ENCODE measurements around the gene MICAL1.

DNA sequence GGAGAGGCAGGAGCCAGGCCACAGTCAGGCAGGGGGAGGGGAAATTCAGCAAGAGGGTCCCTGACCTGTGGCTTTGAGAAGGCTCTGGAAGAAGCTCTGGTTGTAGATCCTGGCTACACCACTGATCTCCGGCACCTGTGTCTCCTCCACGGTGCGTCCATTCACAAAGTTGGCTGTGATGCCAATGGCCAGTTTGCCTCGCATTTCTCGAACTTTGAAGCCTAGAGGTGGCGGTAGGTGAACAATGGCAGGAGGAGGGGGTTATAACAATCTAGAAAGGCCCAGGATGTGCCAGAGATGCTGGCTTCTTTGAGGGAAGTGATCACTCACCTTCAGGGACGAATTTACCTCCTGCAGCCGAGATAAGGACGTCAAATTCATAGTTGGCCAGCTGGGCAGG is 3.4 kb downstream of the MICAL1 start:
- TF ChIP-seq, protein P1, sequence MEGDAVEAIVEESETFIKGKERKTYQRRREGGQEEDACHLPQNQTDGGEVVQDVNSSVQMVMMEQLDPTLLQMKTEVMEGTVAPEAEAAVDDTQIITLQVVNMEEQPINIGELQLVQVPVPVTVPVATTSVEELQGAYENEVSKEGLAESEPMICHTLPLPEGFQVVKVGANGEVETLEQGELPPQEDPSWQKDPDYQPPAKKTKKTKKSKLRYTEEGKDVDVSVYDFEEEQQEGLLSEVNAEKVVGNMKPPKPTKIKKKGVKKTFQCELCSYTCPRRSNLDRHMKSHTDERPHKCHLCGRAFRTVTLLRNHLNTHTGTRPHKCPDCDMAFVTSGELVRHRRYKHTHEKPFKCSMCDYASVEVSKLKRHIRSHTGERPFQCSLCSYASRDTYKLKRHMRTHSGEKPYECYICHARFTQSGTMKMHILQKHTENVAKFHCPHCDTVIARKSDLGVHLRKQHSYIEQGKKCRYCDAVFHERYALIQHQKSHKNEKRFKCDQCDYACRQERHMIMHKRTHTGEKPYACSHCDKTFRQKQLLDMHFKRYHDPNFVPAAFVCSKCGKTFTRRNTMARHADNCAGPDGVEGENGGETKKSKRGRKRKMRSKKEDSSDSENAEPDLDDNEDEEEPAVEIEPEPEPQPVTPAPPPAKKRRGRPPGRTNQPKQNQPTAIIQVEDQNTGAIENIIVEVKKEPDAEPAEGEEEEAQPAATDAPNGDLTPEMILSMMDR (tag by site-specific recombination; IDR thresholded peaks at IDR 0.05), result no peak
- TF ChIP-seq, protein P2, sequence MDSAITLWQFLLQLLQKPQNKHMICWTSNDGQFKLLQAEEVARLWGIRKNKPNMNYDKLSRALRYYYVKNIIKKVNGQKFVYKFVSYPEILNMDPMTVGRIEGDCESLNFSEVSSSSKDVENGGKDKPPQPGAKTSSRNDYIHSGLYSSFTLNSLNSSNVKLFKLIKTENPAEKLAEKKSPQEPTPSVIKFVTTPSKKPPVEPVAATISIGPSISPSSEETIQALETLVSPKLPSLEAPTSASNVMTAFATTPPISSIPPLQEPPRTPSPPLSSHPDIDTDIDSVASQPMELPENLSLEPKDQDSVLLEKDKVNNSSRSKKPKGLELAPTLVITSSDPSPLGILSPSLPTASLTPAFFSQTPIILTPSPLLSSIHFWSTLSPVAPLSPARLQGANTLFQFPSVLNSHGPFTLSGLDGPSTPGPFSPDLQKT (IDR thresholded peaks at IDR 0.05; ENCODE audit: borderline replicate concordance, low read depth, low read length), result no peak
- TF ChIP-seq, protein P3, sequence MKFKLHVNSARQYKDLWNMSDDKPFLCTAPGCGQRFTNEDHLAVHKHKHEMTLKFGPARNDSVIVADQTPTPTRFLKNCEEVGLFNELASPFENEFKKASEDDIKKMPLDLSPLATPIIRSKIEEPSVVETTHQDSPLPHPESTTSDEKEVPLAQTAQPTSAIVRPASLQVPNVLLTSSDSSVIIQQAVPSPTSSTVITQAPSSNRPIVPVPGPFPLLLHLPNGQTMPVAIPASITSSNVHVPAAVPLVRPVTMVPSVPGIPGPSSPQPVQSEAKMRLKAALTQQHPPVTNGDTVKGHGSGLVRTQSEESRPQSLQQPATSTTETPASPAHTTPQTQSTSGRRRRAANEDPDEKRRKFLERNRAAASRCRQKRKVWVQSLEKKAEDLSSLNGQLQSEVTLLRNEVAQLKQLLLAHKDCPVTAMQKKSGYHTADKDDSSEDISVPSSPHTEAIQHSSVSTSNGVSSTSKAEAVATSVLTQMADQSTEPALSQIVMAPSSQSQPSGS (tag by site-specific recombination; IDR thresholded peaks at IDR 0.05; ENCODE audit: low read depth), result no peak
- TF ChIP-seq ZBTB1 (tag by site-specific recombination; IDR thresholded peaks at IDR 0.05) (no peak), ZNF175 (tag by site-specific recombination; IDR thresholded peaks at IDR 0.05) (no peak), MZF1 (tag by site-specific recombination; IDR thresholded peaks at IDR 0.05; ENCODE audit: borderline replicate concordance) (no peak), ZNF23 (tag by site-specific recombination; IDR thresholded peaks at IDR 0.05; ENCODE audit: borderline replicate concordance) (no peak), MYNN (tag by site-specific recombination; IDR thresholded peaks at IDR 0.05; ENCODE audit: borderline replicate concordance) (no peak), ZNF280D (tag by site-specific recombination; IDR thresholded peaks at IDR 0.05) (no peak), ZNF423 (tag by site-specific recombination; IDR thresholded peaks at IDR 0.05) (no peak)
- TF ChIP-seq, protein P4, sequence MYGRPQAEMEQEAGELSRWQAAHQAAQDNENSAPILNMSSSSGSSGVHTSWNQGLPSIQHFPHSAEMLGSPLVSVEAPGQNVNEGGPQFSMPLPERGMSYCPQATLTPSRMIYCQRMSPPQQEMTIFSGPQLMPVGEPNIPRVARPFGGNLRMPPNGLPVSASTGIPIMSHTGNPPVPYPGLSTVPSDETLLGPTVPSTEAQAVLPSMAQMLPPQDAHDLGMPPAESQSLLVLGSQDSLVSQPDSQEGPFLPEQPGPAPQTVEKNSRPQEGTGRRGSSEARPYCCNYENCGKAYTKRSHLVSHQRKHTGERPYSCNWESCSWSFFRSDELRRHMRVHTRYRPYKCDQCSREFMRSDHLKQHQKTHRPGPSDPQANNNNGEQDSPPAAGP (tag by site-specific recombination; IDR thresholded peaks at IDR 0.05), result no peak
- TF ChIP-seq, protein P5, sequence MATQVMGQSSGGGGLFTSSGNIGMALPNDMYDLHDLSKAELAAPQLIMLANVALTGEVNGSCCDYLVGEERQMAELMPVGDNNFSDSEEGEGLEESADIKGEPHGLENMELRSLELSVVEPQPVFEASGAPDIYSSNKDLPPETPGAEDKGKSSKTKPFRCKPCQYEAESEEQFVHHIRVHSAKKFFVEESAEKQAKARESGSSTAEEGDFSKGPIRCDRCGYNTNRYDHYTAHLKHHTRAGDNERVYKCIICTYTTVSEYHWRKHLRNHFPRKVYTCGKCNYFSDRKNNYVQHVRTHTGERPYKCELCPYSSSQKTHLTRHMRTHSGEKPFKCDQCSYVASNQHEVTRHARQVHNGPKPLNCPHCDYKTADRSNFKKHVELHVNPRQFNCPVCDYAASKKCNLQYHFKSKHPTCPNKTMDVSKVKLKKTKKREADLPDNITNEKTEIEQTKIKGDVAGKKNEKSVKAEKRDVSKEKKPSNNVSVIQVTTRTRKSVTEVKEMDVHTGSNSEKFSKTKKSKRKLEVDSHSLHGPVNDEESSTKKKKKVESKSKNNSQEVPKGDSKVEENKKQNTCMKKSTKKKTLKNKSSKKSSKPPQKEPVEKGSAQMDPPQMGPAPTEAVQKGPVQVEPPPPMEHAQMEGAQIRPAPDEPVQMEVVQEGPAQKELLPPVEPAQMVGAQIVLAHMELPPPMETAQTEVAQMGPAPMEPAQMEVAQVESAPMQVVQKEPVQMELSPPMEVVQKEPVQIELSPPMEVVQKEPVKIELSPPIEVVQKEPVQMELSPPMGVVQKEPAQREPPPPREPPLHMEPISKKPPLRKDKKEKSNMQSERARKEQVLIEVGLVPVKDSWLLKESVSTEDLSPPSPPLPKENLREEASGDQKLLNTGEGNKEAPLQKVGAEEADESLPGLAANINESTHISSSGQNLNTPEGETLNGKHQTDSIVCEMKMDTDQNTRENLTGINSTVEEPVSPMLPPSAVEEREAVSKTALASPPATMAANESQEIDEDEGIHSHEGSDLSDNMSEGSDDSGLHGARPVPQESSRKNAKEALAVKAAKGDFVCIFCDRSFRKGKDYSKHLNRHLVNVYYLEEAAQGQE (tag by site-specific recombination; IDR thresholded peaks at IDR 0.05), result no peak
- TF ChIP-seq, protein P6, sequence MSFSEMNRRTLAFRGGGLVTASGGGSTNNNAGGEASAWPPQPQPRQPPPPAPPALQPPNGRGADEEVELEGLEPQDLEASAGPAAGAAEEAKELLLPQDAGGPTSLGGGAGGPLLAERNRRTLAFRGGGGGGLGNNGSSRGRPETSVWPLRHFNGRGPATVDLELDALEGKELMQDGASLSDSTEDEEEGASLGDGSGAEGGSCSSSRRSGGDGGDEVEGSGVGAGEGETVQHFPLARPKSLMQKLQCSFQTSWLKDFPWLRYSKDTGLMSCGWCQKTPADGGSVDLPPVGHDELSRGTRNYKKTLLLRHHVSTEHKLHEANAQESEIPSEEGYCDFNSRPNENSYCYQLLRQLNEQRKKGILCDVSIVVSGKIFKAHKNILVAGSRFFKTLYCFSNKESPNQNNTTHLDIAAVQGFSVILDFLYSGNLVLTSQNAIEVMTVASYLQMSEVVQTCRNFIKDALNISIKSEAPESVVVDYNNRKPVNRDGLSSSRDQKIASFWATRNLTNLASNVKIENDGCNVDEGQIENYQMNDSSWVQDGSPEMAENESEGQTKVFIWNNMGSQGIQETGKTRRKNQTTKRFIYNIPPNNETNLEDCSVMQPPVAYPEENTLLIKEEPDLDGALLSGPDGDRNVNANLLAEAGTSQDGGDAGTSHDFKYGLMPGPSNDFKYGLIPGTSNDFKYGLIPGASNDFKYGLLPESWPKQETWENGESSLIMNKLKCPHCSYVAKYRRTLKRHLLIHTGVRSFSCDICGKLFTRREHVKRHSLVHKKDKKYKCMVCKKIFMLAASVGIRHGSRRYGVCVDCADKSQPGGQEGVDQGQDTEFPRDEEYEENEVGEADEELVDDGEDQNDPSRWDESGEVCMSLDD (tag by site-specific recombination; IDR thresholded peaks at IDR 0.05), result no peak
